Activated CD4-positive, alpha-beta T cell treated with anti-CD3 and anti-CD28 coated beads for 4 hours (primary cell): ENCODE data around the gene RNPEP.
"Not testable (repeated sequence)": the region's sequence is repeated elsewhere in the genome, so short reads cannot be mapped to it uniquely, and the experiment has no call there.

Experiments
- DNase-seq, 2 donors: peaks; one replicate each; pipeline ENCODE4 v3.0.0-alpha.2; 2020

Gene RNPEP

GRCh38 chr1:202037706-202038296 is 55.4 kb downstream of the RNPEP start:
- DNase-seq: no peak

GRCh38 chr1:202038688-202039346 is 56.4 kb downstream of the RNPEP start:
- no peak for DNase-seq

- no peak for DNase-seq
Measured at GRCh38 chr1:202045705-202046104, 63.3 kb downstream of the RNPEP start.

- DNase-seq: no peak
Measured at GRCh38 chr1:202046227-202046626, 63.8 kb downstream of the RNPEP start.

GRCh38 chr1:202046748-202047708 is 64.6 kb downstream of the RNPEP start:
- no peak for DNase-seq

GRCh38 chr1:202047977-202048376 is 65.5 kb downstream of the RNPEP start:
- DNase-seq: no peak

GRCh38 chr1:202049129-202049528 is 66.7 kb downstream of the RNPEP start:
- no peak for DNase-seq

GRCh38 chr1:202054094-202054493 is 71.6 kb downstream of the RNPEP start:
- no peak for DNase-seq

- DNase-seq: not testable (repeated sequence)
Measured at GRCh38 chr1:202054673-202055072, 72.2 kb downstream of the RNPEP start.
